Transverse colon (tissue), 3 donors: Measurements from ENCODE around the gene PDIK1L.

Experiments used
- CTCF ChIP-seq, 5 experiments: fragments of 200-600 bp in 3 of 5; fragments of 450-650 bp in 2 of 5; sonication (generic) in 3 of 5; IDR thresholded peaks; 1 replicate in 2 of 5; 2 replicates in 3 of 5; pipeline ENCODE4 v1.5.1; 2016 to 2017; ENCODE audit warnings: antibody characterized with exemption in 5 of 5, inconsistent platforms in 3 of 5, mild to moderate bottlenecking in 2 of 5, moderate library complexity in 1 of 5
- POLR2A ChIP-seq: fragments of 450-650 bp; IDR thresholded peaks from one replicate; pipeline ENCODE4 v1.6.1; 2016; ENCODE audit warnings: antibody characterized with exemption, mild to moderate bottlenecking, moderate library complexity

GRCh38 chr1:26079178-26079563 is 32.5 kb upstream of the PDIK1L start:
- no peak for TF ChIP-seq CTCF (IDR thresholded peaks at IDR 0.05)
- no peak for TF ChIP-seq POLR2A
